Colon (tissue), 2 donors: ENCODE measurements around the gene SYNGR3.
"Not testable (repeated sequence)": the region's sequence is repeated elsewhere in the genome, so short reads cannot be mapped to it uniquely, and the experiment has no call there.

Source experiments
- FAIRE-seq: peaks from 2 replicates; lab custom pipeline; 2012; peaks lifted over from hg19 to GRCh38; lab: Jason Lieb, UNC
- donor health status: control.
- donor health status: control.

Gene SYNGR3

GRCh38 chr16:2030036-2030435 lies 40.3 kb downstream of the SYNGR3 start:
- no peak for FAIRE-seq

- FAIRE-seq, result no peak
Measured at GRCh38 chr16:2031081-2031577, 41.4 kb downstream of the SYNGR3 start.

GRCh38 chr16:2032285-2033056 lies 42.7 kb downstream of the SYNGR3 start:
- no peak for FAIRE-seq

- no peak for FAIRE-seq
Measured at GRCh38 chr16:2033057-2033908, 43.5 kb downstream of the SYNGR3 start.

GRCh38 chr16:2033909-2034695 lies 44.3 kb downstream of the SYNGR3 start:
- not testable (repeated sequence) for FAIRE-seq

GRCh38 chr16:2034696-2035430 lies 45.1 kb downstream of the SYNGR3 start:
- FAIRE-seq, result no peak

- no peak for FAIRE-seq
Measured at GRCh38 chr16:2035431-2036199, 45.8 kb downstream of the SYNGR3 start.

GRCh38 chr16:2036200-2036966 lies 46.6 kb downstream of the SYNGR3 start:
- FAIRE-seq, result no peak

GRCh38 chr16:2037115-2037514 lies 47.3 kb downstream of the SYNGR3 start:
- FAIRE-seq, result no peak

GRCh38 chr16:2037647-2038381 lies 48.0 kb downstream of the SYNGR3 start:
- FAIRE-seq, result no peak

- no peak for FAIRE-seq
Measured at GRCh38 chr16:2038382-2039231, 48.8 kb downstream of the SYNGR3 start.

- FAIRE-seq, result no peak
Measured at GRCh38 chr16:2039274-2040031, 49.7 kb downstream of the SYNGR3 start.

GRCh38 chr16:2040041-2040786 lies 50.4 kb downstream of the SYNGR3 start:
- no peak for FAIRE-seq

GRCh38 chr16:2040787-2041522 lies 51.2 kb downstream of the SYNGR3 start:
- no peak for FAIRE-seq

GRCh38 chr16:2042171-2042985 lies 52.6 kb downstream of the SYNGR3 start:
- FAIRE-seq, result no peak
